Measurements from ENCODE around the gene GNS.

DNA sequence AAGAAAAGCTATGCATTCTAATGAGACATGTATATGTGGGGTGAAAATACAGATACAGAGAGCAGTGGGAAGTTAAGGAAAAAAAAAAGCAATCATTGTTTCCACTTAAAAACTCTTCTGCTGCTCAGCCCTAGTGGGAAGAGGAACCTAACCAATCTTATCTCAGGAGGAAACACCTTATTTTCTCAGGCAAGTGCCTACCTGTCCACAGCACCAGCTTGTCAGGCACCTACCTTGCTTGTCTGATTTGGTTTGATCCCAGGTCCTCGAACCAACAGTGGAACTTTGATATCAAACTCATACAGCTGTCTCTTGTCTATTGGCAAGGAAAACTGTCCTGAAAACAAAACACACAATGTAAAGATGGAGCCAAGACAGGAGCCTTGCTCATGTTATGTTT is 22.4 kb downstream of the GNS start:
- TF ChIP-seq, protein P1, sequence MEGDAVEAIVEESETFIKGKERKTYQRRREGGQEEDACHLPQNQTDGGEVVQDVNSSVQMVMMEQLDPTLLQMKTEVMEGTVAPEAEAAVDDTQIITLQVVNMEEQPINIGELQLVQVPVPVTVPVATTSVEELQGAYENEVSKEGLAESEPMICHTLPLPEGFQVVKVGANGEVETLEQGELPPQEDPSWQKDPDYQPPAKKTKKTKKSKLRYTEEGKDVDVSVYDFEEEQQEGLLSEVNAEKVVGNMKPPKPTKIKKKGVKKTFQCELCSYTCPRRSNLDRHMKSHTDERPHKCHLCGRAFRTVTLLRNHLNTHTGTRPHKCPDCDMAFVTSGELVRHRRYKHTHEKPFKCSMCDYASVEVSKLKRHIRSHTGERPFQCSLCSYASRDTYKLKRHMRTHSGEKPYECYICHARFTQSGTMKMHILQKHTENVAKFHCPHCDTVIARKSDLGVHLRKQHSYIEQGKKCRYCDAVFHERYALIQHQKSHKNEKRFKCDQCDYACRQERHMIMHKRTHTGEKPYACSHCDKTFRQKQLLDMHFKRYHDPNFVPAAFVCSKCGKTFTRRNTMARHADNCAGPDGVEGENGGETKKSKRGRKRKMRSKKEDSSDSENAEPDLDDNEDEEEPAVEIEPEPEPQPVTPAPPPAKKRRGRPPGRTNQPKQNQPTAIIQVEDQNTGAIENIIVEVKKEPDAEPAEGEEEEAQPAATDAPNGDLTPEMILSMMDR (IDR thresholded peaks at IDR 0.05): no peak
- TF ChIP-seq POLR2A (IDR thresholded peaks at IDR 0.05): no peak

Measured in esophagus squamous epithelium (tissue), 4 donors.